K562 (cell line): ENCODE results near the gene CNTN2. TPM values are rescaled to one million over a fixed set of nuclear protein-coding genes. Genes with fewer than 3 reads are reported as not detected.

Experiments used
- ARID2 ChIP-seq: fragments of 450-650 bp; IDR thresholded peaks from 2 replicates; pipeline ENCODE4 v1.6.1; 2017; ENCODE audit warnings: antibody characterized with exemption, mild to moderate bottlenecking
- ASH1L ChIP-seq: fragments of 450-650 bp; IDR thresholded peaks from 2 replicates; pipeline ENCODE4 v1.6.1; 2018; ENCODE audit warnings: borderline replicate concordance, mild to moderate bottlenecking, low read depth; ENCODE audit not compliant: partially characterized antibody
- CBX3 ChIP-seq, 2 experiments: IDR thresholded peaks; 1 replicate in 1 of 2; 2 replicates in 1 of 2; pipeline ENCODE4 v1.6.1; 2012; ENCODE audit warnings: inconsistent platforms in 2 of 2, low read length in 2 of 2, borderline replicate concordance in 1 of 2, control low read depth in 1 of 2
- DMBX1 ChIP-seq: fragments of 250-450 bp; sonication (Bioruptor Pico); IDR thresholded peaks from 2 replicates; pipeline ENCODE4 v1.8.0; 2022; ENCODE audit warnings: inconsistent platforms, mild to moderate bottlenecking, moderate library complexity, borderline replicate concordance
- GATA2 ChIP-seq: sonication (generic); formaldehyde crosslinking; IDR thresholded peaks from 2 replicates; pipeline ENCODE4 v1.4.0; 2020; ENCODE audit warnings: mild to moderate bottlenecking, missing genetic modification reagents
- HDAC1 ChIP-seq, 2 experiments: fragments of 450-650 bp; IDR thresholded peaks; 2 replicates each; pipeline ENCODE4 v1.6.1; 2016 to 2017; ENCODE audit warnings: inconsistent platforms in 1 of 2, mild to moderate bottlenecking in 1 of 2, moderate library complexity in 1 of 2
- HNRNPH1 ChIP-seq: fragments of 200-400 bp; formaldehyde crosslinking; optimal IDR thresholded peaks from 2 replicates; pipeline ENCODE3; 2017; ENCODE audit warnings: low read depth, mild to moderate bottlenecking, low read length, moderate library complexity
- HNRNPUL1 ChIP-seq: fragments of 200-400 bp; formaldehyde crosslinking; IDR thresholded peaks from 2 replicates; pipeline ENCODE4 v1.6.1; 2017; ENCODE audit warnings: low read length
- NFE2 ChIP-seq: IDR thresholded peaks from 2 replicates; pipeline ENCODE4 v1.6.1; 2014; ENCODE audit warnings: antibody characterized with exemption, low read depth
- PCBP2 ChIP-seq: fragments of 200-400 bp; formaldehyde crosslinking; IDR thresholded peaks from 2 replicates; pipeline ENCODE4 v1.6.1; 2018; ENCODE audit warnings: low read length, low read depth, mild to moderate bottlenecking, moderate library complexity; ENCODE audit not compliant: poor library complexity, severe bottlenecking
- PURB ChIP-seq: sonication (generic); formaldehyde crosslinking; IDR thresholded peaks from 2 replicates; pipeline ENCODE4 v1.9.0; 2021; ENCODE audit warnings: low read depth, mild to moderate bottlenecking, missing genetic modification reagents
- RAD51 ChIP-seq: fragments of 450-650 bp; IDR thresholded peaks from 2 replicates; pipeline ENCODE4 v1.7.1; 2016; ENCODE audit warnings: low read depth, mild to moderate bottlenecking, borderline replicate concordance
- RBBP5 ChIP-seq: fragments of 200-600 bp; sonication (generic); IDR thresholded peaks from 2 replicates; pipeline ENCODE4 v1.6.1; 2012; ENCODE audit warnings: borderline replicate concordance, mild to moderate bottlenecking, low read length, control low read depth, inconsistent platforms; ENCODE audit not compliant: insufficient read depth, poor library complexity, severe bottlenecking
- SMAD1 ChIP-seq: fragments of 150-350 bp; IDR thresholded peaks from 2 replicates; pipeline ENCODE4 v1.6.1; 2014; ENCODE audit warnings: low read length, low read depth; ENCODE audit not compliant: partially characterized antibody
- SREBF1 ChIP-seq: fragments of 150-350 bp; IDR thresholded peaks from 2 replicates; pipeline ENCODE4 v1.6.1; 2014; ENCODE audit warnings: antibody characterized with exemption, low read depth, low read length, borderline replicate concordance
- ZNF696 ChIP-seq: fragments of 250-450 bp; sonication (Bioruptor Pico); conservative IDR thresholded peaks from 2 replicates; pipeline ENCODE4 v1.4.0; 2020; ENCODE audit warnings: mild to moderate bottlenecking, moderate library complexity
- ZNF830 ChIP-seq: fragments of 250-450 bp; sonication (Bioruptor Pico); IDR thresholded peaks from 2 replicates; pipeline ENCODE4 v1.5.0; 2021; ENCODE audit warnings: mild to moderate bottlenecking
- polyA plus RNA-seq, 8 experiments: library from polyadenylated mRNA; depleted of rRNA in 4 of 8; stranded (reverse) in 5 of 8; unstranded in 3 of 8; fragments of >200 nt; fragmentation: Nextera tagmentation in 2 of 8; fragmentation: Illumina TruSeq in 1 of 8; extraction: Ambion mirVana in 2 of 8; extraction: Trizol in 1 of 8; gene quantifications; 2 replicates each; pipeline versions ENCODE4 v1.2.1 to v1.2.3, GENCODE V29; 2011 to 2014; ENCODE audit warnings: inconsistent platforms in 1 of 8, missing spikeins in 1 of 8
- total RNA-seq, 7 experiments: library from RNA; depleted of rRNA in 6 of 7; stranded (reverse); fragments of >200 nt in 6 of 7; fragmentation: Illumina TruSeq in 2 of 7; extraction: Trizol in 2 of 7; gene quantifications; 2 replicates each; pipeline versions ENCODE4 v1.2.1 to v1.2.3, GENCODE V29; 2011 to 2021; ENCODE audit warnings: low replicate concordance in 1 of 7
- TF ChIP-seq, protein P1 (sequence below): fragments of 450-650 bp; formaldehyde crosslinking; conservative IDR thresholded peaks from 2 replicates; pipeline ENCODE4 v1.4.0; 2022; ENCODE audit warnings: mild to moderate bottlenecking, missing genetic modification characterization
- TF ChIP-seq, protein P2 (sequence below): IDR thresholded peaks from 2 replicates; pipeline ENCODE4 v1.6.1; 2016; ENCODE audit warnings: missing genetic modification characterization, missing compliant biosample characterization
- TF ChIP-seq, protein P3 (sequence below): fragments of 250-450 bp; sonication (Bioruptor Pico); IDR thresholded peaks from 2 replicates; pipeline ENCODE4 v1.8.0; 2022; ENCODE audit warnings: moderate library complexity, mild to moderate bottlenecking, inconsistent platforms
- TF ChIP-seq, protein P4 (sequence below): fragments of 250-450 bp; sonication (Bioruptor Pico); IDR thresholded peaks from 2 replicates; pipeline ENCODE4 v1.4.0; 2020; ENCODE audit warnings: borderline replicate concordance

Gene CNTN2
- total and polyA plus RNA-seq, 9 of the 15 experiments (the other 6 are each of a cell fraction or from before 2014, with no cell fraction given): not detected

DNA sequence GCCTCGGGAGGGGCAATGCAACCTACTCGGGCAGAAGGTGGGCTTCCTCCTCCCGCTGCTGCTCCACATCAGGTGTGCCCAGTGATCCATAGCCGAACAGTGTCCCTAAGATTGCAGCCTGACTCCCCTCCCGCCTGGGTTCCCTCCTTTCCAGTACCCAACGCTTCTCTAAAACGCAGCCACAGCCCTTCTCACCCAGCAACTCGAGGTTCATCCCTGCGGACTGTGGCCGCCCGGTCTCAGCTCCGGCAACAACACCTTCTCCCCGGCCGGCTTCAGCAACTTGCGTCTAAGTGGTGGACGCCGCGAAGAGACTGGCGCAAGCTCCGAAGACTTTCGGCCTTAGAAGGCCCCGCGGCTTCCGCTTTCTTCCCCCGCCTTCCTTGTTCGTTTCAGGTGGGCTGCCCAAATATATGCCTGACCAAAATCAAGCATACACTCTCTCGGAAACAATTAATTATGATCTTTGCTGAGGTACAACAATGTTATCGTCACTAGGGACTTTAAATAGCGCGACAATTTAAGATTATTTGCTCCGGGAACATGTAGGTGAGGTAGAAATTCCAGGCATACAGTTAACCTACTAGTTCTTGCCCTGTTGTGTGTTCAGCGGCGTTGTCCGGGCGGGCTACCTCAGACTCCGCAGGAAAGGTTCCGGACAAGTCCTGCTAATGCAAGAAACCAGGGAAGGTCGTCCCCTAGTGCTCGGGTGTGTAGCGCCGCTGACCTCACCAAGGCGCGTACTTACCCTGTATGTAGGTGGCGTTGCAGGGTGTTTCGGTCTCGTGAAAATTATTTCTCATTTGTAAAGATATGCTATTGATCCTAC, 78.9 kb downstream of the CNTN2 start, which contains the start of gene RBBP5 (continued):
- TF ChIP-seq, protein P1, sequence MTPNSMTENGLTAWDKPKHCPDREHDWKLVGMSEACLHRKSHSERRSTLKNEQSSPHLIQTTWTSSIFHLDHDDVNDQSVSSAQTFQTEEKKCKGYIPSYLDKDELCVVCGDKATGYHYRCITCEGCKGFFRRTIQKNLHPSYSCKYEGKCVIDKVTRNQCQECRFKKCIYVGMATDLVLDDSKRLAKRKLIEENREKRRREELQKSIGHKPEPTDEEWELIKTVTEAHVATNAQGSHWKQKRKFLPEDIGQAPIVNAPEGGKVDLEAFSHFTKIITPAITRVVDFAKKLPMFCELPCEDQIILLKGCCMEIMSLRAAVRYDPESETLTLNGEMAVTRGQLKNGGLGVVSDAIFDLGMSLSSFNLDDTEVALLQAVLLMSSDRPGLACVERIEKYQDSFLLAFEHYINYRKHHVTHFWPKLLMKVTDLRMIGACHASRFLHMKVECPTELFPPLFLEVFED (CRISPR knock-in tag): 0 out of 2 replicates have a peak, but pooled peaks have one; percentile 30
- no peak for TF ChIP-seq PCBP2
- TF ChIP-seq HNRNPH1: no peak
- TF ChIP-seq CBX3 (IDR thresholded peaks at IDR 0.05; ENCODE audit: borderline replicate concordance in 1 of 2, low read length in 2 of 2): peak in 1 of 2 experiments; percentile 99; a peak in 2 of 3 replicates
- TF ChIP-seq HNRNPUL1: 0 out of 2 replicates have a peak, but pooled peaks have one; percentile 70
- TF ChIP-seq ARID2: peak; percentile 38; the same call in 1 of the 2 replicates
- TF ChIP-seq NFE2: peak; percentile 98
- no peak for TF ChIP-seq PURB (CRISPR knock-in tag)
- TF ChIP-seq, protein P2, sequence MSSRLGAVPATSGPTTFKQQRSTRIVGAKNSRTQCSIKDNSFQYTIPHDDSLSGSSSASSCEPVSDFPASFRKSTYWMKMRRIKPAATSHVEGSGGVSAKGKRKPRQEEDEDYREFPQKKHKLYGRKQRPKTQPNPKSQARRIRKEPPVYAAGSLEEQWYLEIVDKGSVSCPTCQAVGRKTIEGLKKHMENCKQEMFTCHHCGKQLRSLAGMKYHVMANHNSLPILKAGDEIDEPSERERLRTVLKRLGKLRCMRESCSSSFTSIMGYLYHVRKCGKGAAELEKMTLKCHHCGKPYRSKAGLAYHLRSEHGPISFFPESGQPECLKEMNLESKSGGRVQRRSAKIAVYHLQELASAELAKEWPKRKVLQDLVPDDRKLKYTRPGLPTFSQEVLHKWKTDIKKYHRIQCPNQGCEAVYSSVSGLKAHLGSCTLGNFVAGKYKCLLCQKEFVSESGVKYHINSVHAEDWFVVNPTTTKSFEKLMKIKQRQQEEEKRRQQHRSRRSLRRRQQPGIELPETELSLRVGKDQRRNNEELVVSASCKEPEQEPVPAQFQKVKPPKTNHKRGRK (tag): no peak
- no peak for TF ChIP-seq ZNF696 (CRISPR knock-in tag)
- peak; percentile 83; the same call in 1 of the 2 replicates for TF ChIP-seq SREBF1
- TF ChIP-seq RAD51: peak; percentile 46; the same call in 1 of the 2 replicates
- TF ChIP-seq ASH1L: peak; percentile 74
- TF ChIP-seq HDAC1 (IDR thresholded peaks at IDR 0.05): peak; percentile 90 to 93
- TF ChIP-seq GATA2 (CRISPR knock-in tag): no peak
- TF ChIP-seq, protein P3, sequence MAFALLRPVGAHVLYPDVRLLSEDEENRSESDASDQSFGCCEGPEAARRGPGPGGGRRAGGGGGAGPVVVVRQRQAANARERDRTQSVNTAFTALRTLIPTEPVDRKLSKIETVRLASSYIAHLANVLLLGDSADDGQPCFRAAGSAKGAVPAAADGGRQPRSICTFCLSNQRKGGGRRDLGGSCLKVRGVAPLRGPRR (CRISPR knock-in tag): no peak; the same call in 1 of the 2 replicates
- TF ChIP-seq SMAD1: no peak
- TF ChIP-seq ZNF830 (CRISPR knock-in tag): no peak
- TF ChIP-seq, protein P4, sequence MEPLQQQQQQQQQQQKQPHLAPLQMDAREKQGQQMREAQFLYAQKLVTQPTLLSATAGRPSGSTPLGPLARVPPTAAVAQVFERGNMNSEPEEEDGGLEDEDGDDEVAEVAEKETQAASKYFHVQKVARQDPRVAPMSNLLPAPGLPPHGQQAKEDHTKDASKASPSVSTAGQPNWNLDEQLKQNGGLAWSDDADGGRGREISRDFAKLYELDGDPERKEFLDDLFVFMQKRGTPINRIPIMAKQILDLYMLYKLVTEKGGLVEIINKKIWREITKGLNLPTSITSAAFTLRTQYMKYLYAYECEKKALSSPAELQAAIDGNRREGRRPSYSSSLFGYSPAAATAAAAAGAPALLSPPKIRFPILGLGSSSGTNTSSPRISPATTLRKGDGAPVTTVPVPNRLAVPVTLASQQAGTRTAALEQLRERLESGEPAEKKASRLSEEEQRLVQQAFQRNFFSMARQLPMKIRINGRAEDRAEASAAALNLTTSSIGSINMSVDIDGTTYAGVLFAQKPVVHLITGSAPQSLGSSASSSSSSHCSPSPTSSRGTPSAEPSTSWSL: no peak; the same call in 1 of the 2 replicates
- no peak; the same call in 1 of the 2 replicates for TF ChIP-seq DMBX1 (CRISPR knock-in tag)
- peak; percentile 95 for TF ChIP-seq RBBP5
